K562 (cell line): ENCODE measurements around the gene NSUN2. TPM values are rescaled to one million over a fixed set of nuclear protein-coding genes. Genes with fewer than 3 reads are reported as not detected.

ENCODE experiments used
- ATAC-seq: fragments of 200-7000 bp; cut with Tn5 transposase; 3 replicates; pipeline ENCODE4 v1.9.1; 2020; ENCODE audit warnings: moderate library complexity
- BruUV-seq: library from RNA; stranded (reverse); fragments of 400-500 nt; replicated peaks from 2 replicates; lab custom pipeline; 2021; lab: Mats Ljungman, UMichigan
- CTCF ChIA-PET: fragments of 300-600 bp; formaldehyde crosslinking; extraction: SDS; loops from one replicate; lab custom pipeline; 2021; ENCODE audit warnings: low intra/inter-chr PET ratio; lab: Yijun Ruan, JAX
- POLR2A ChIA-PET: fragments of 300-600, 350-650 bp; sonication (Branson Sonifier 250); formaldehyde crosslinking; extraction: SDS; loops from one replicate; lab custom pipeline; 2021; ENCODE audit warnings: antibody characterized with exemption, inconsistent platforms; lab: Yijun Ruan, JAX
- DNase-seq, 4 experiments: peaks; one replicate each; pipeline versions ENCODE4 v3.0.0 to v3.0.0-alpha.2; 2011 to 2018; ENCODE audit warnings: low spot score in 3 of 4, mixed read lengths in 3 of 4; ENCODE audit errors: extremely low read depth in 1 of 4
- FAIRE-seq: peaks from 2 replicates; lab custom pipeline; 2011; peaks lifted over from hg19 to GRCh38; lab: Jason Lieb, UNC
- H2AFZ ChIP-seq: 2 replicates; pipeline ENCODE4 v1.6.0; 2011; ENCODE audit warnings: low read depth, low read length, control low read depth, inconsistent platforms
- H3K27ac ChIP-seq: fragments of 200-600 bp; 3 replicates; pipeline ENCODE4 v1.8.0; 2011; ENCODE audit warnings: low read depth, mild to moderate bottlenecking, control low read depth, inconsistent platforms, low read length, moderate library complexity, mixed read lengths; ENCODE audit errors: extremely low read depth
- H3K27me3 ChIP-seq, 2 experiments: fragments of 300-600 bp in 1 of 2; 2 replicates in 1 of 2; 3 replicates in 1 of 2; pipeline versions ENCODE4 v1.6.0 to v1.8.0; 2011; ENCODE audit warnings: inconsistent platforms in 2 of 2, low read length in 2 of 2, mild to moderate bottlenecking in 1 of 2, mixed read lengths in 1 of 2, moderate library complexity in 1 of 2; ENCODE audit not compliant: control insufficient read depth in 2 of 2, insufficient read depth in 2 of 2
- H3K36me3 ChIP-seq: fragments of 300-600 bp; 3 replicates; pipeline ENCODE4 v1.8.0; 2011; ENCODE audit warnings: mild to moderate bottlenecking, low read length, inconsistent platforms; ENCODE audit not compliant: control insufficient read depth, insufficient read depth
- H3K4me1 ChIP-seq, 2 experiments: fragments of 200-600 bp in 1 of 2; replicated peaks in 1 of 2; 2 replicates in 1 of 2; 3 replicates in 1 of 2; pipeline versions ENCODE4 v1.5.1 to v1.8.0; 2011; ENCODE audit warnings: inconsistent platforms in 2 of 2, low read length in 2 of 2, mild to moderate bottlenecking in 1 of 2, mixed read lengths in 1 of 2, moderate library complexity in 1 of 2; ENCODE audit not compliant: control insufficient read depth in 2 of 2, insufficient read depth in 2 of 2
- H3K4me2 ChIP-seq: 2 replicates; pipeline ENCODE4 v1.6.1; 2011; ENCODE audit warnings: low read length, control low read depth, inconsistent platforms, mixed read lengths; ENCODE audit not compliant: insufficient read depth
- H3K4me3 ChIP-seq: fragments of 200-600 bp; sonication (generic), shearing (Covaris generic); 2 replicates; pipeline ENCODE4 v1.5.1; 2016; ENCODE audit warnings: control low read depth, inconsistent platforms
- H3K79me2 ChIP-seq: fragments of 200-600 bp; 3 replicates; pipeline ENCODE4 v1.8.0; 2011; ENCODE audit warnings: low read length, inconsistent platforms; ENCODE audit not compliant: control insufficient read depth, insufficient read depth
- H3K9ac ChIP-seq, 2 experiments: 2 replicates each; pipeline versions ENCODE4 v1.6.0 to v1.6.1; 2011; ENCODE audit warnings: low read depth in 2 of 2, low read length in 2 of 2, control low read depth in 1 of 2, inconsistent platforms in 1 of 2, mild to moderate bottlenecking in 1 of 2, mixed read lengths in 1 of 2; ENCODE audit not compliant: insufficient read depth in 1 of 2
- H3K9me1 ChIP-seq: one replicate; pipeline ENCODE4 v1.6.0; 2011; ENCODE audit warnings: inconsistent platforms, mild to moderate bottlenecking, low read length, moderate library complexity; ENCODE audit not compliant: control insufficient read depth, insufficient read depth
- H3K9me3 ChIP-seq: replicated peaks from 2 replicates; pipeline ENCODE4 v1.5.1; 2011; ENCODE audit warnings: low read depth, low read length, inconsistent platforms; ENCODE audit not compliant: control insufficient read depth, insufficient read depth
- H4K20me1 ChIP-seq: replicated peaks from 2 replicates; pipeline ENCODE4 v1.6.1; 2011; ENCODE audit warnings: low read length, inconsistent platforms, mixed read lengths; ENCODE audit not compliant: control insufficient read depth, insufficient read depth
- ARNT ChIP-seq, 2 experiments: fragments of 450-650 bp; IDR thresholded peaks; 2 replicates each; pipeline ENCODE4 v1.6.1; 2016; ENCODE audit warnings: mild to moderate bottlenecking in 1 of 2
- BRD9 ChIP-seq: fragments of 450-650 bp; IDR thresholded peaks from 2 replicates; pipeline ENCODE4 v1.6.1; 2018; ENCODE audit warnings: low read depth; ENCODE audit not compliant: partially characterized antibody
- BRF1 ChIP-seq: IDR thresholded peaks from 3 replicates; pipeline ENCODE4 v1.6.1; 2011; ENCODE audit warnings: borderline replicate concordance, mild to moderate bottlenecking; ENCODE audit not compliant: insufficient read length; ENCODE audit errors: extremely low read depth
- CREB3 ChIP-seq: fragments of 450-650 bp; conservative IDR thresholded peaks from 2 replicates; pipeline ENCODE4 v1.6.1; 2016; ENCODE audit warnings: missing genetic modification characterization, low read depth, mild to moderate bottlenecking, missing compliant biosample characterization, moderate library complexity
- KDM1A ChIP-seq, 2 experiments: fragments of 450-650 bp; IDR thresholded peaks; 2 replicates each; pipeline ENCODE4 v1.6.1; 2016; ENCODE audit warnings: mild to moderate bottlenecking in 2 of 2
- LCOR ChIP-seq: sonication (generic); formaldehyde crosslinking; IDR thresholded peaks from 2 replicates; pipeline ENCODE4 v1.8.0; 2022; ENCODE audit warnings: mild to moderate bottlenecking, missing genetic modification reagents
- MAX ChIP-seq: sonication (generic); formaldehyde crosslinking; IDR thresholded peaks from 2 replicates; pipeline ENCODE4 v1.9.0; 2022; ENCODE audit warnings: mild to moderate bottlenecking, missing genetic modification reagents
- SOX6 ChIP-seq: fragments of 450-650 bp; IDR thresholded peaks from 2 replicates; pipeline ENCODE4 v1.6.1; 2014; ENCODE audit warnings: mild to moderate bottlenecking
- ZNF165 ChIP-seq: fragments of 250-450 bp; sonication (Bioruptor Pico); IDR thresholded peaks from 2 replicates; pipeline ENCODE4 v1.4.0; 2020; ENCODE audit warnings: borderline replicate concordance
- ZNF318 ChIP-seq, 2 experiments: fragments of 450-650 bp; IDR thresholded peaks; 2 replicates each; pipeline ENCODE4 v1.6.1; 2016; ENCODE audit warnings: mild to moderate bottlenecking in 2 of 2, borderline replicate concordance in 1 of 2, low read depth in 1 of 2, moderate library complexity in 1 of 2
- WGBS: fragments of 100-300 bp; shearing (Covaris generic); methylation state at CpG from one replicate; pipeline ENCODE4 v1.1.6; 2016; ENCODE audit warnings: low coverage, mixed read lengths; ENCODE audit not compliant: insufficient coverage; ENCODE audit errors: missing lambda C conversion rate; 5-methylcytosine and 5-hydroxymethylcytosine counted together
- in situ Hi-C: fragments of 300-500 bp; cut with MboI; formaldehyde crosslinking; loops from 4 replicates; pipeline ENCODE4 v1.15.0; 2018; ENCODE audit warnings: inconsistent platforms, mixed read lengths
- intact Hi-C: fragments of 100-400 bp; cut with micrococcal nuclease; formaldehyde crosslinking; loops from 2 replicates; pipeline ENCODE4 v1.14.2; 2022
- polyA plus RNA-seq, 8 experiments: library from polyadenylated mRNA; depleted of rRNA in 4 of 8; stranded (reverse) in 5 of 8; unstranded in 3 of 8; fragments of >200 nt; fragmentation: Nextera tagmentation in 2 of 8; fragmentation: Illumina TruSeq in 1 of 8; extraction: Ambion mirVana in 2 of 8; extraction: Trizol in 1 of 8; gene quantifications; 2 replicates each; pipeline versions ENCODE4 v1.2.1 to v1.2.3, GENCODE V29; 2011 to 2014; ENCODE audit warnings: inconsistent platforms in 1 of 8, missing spikeins in 1 of 8
- total RNA-seq, 7 experiments: library from RNA; depleted of rRNA in 6 of 7; stranded (reverse); fragments of >200 nt in 6 of 7; fragmentation: Illumina TruSeq in 2 of 7; extraction: Trizol in 2 of 7; gene quantifications; 2 replicates each; pipeline versions ENCODE4 v1.2.1 to v1.2.3, GENCODE V29; 2011 to 2021; ENCODE audit warnings: low replicate concordance in 1 of 7

The NSUN2 gene
- total and polyA plus RNA-seq, 9 of the 15 experiments (the other 6 are each of a cell fraction or from before 2014, with no cell fraction given): 9.2 to 167 (median 127) TPM

- no peak for TF ChIP-seq ZNF318 (IDR thresholded peaks at IDR 0.05; ENCODE audit: borderline replicate concordance in 1 of 2, low read depth in 1 of 2)
Observed at GRCh38 chr5:6666762-6667161, 33.9 kb upstream of the NSUN2 start (continued).

GRCh38 chr5:6660688-6661087 is 27.8 kb upstream of the NSUN2 start:
- Histone ChIP-seq H3K9me3 (0 out of 2 replicates have a peak, but pooled peaks cover 2% of the 10 kb centered on the region), H3K79me2 (no peaks in the 10 kb centered on the region), H2AFZ (no peak overlapping the region), H3K4me3 (no peak overlapping the region), H3K27ac (no peak overlapping the region), H3K9me1 (no peaks in the 10 kb centered on the region), H3K27me3 (no peaks in the 10 kb centered on the region), H3K4me1 (no peaks in the 10 kb centered on the region), H4K20me1 (no peaks in the 10 kb centered on the region), H3K4me2 (no peak overlapping the region), H3K36me3 (peaks cover 21% of the 10 kb centered on the region), H3K9ac (no peak overlapping the region)
- ATAC-seq (no peak), FAIRE-seq (peak; percentile 6), DNase-seq (no peak)
- TF ChIP-seq CREB3 (tag) (no peak), KDM1A (IDR thresholded peaks at IDR 0.05) (no peak), SOX6 (no peak), BRD9 (no peak), ZNF165 (CRISPR knock-in tag) (no peak), MAX (CRISPR knock-in tag) (no peak), ARNT (IDR thresholded peaks at IDR 0.05) (no peak), LCOR (CRISPR knock-in tag) (no peak), BRF1 (no peak)
- in situ Hi-C loops (no loop called here), intact Hi-C loops (no loop called here)
- CTCF ChIA-PET: no interaction called here
- WGBS: 80% methylated on average over 3 of the region's 3 CpGs
- BruUV-seq: no TSS peak
- POLR2A ChIA-PET: no interaction called here
